ENCODE measurements around the gene ARHGAP26.

Gene ARHGAP26

DNA sequence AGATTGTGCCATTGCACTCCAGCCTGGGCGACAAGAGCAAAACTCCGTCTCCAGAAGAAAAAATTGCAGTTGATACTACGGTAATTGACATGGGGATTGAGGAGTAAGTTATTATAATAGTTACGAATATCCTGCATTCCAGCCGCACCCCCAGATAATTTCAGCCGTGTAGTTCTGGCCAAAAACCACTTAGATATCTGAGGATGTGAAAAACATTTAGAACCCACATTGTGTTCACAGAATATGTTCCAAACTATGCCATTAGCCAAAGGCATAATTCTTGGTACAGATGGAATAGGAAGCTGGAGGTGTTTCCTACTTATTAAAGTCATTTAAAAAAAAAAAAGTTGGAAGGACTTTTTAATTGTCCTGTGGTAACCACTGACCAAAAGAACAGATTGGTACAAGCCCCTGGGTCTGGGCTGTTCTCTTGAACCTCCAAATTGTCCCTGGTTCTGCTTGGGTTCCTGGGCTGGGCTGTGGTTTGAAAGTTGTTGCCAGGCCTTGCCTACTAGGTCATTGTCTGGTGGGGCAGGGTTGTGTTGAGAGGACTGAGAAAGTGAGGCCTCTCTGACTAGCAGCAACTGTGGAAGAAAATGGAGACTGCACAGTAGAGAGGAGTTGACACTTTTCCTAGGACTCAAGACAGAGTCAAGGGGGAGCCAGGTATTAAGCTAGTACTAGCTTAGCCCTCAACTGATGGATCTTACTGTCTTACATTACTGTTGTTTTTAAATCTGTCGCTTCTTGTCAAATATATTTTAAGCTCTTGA lies 434.5 kb downstream of the ARHGAP26 start:
- Histone ChIP-seq H3K4me3 (ENCODE audit: insufficient read length, low read depth) (no peak overlapping the region), H3K27me3 (ENCODE audit: insufficient read depth, insufficient read length) (no peaks in the 10 kb centered on the region), H3K36me3 (ENCODE audit: insufficient read depth, insufficient read length, low read length) (no peaks in the 10 kb centered on the region), H3K4me1 (ENCODE audit: insufficient read depth, insufficient read length) (peaks cover 2% of the 10 kb centered on the region), H3K9me3 (ENCODE audit: insufficient read depth, low read length) (no peaks in the 10 kb centered on the region), H3K9ac (ENCODE audit: insufficient read length, low read depth) (no peak overlapping the region)
- TF ChIP-seq SUZ12 (IDR thresholded peaks at IDR 0.05; ENCODE audit: extremely low read depth, insufficient read depth, insufficient read length) (no peak), YY1 (IDR thresholded peaks at IDR 0.05; ENCODE audit: insufficient read depth, insufficient read length) (no peak), ZNF274 (IDR thresholded peaks at IDR 0.05; ENCODE audit: low read depth, low read length) (no peak)
- no peak for DNase-seq (ENCODE audit: low read depth, low spot score)

DNA sequence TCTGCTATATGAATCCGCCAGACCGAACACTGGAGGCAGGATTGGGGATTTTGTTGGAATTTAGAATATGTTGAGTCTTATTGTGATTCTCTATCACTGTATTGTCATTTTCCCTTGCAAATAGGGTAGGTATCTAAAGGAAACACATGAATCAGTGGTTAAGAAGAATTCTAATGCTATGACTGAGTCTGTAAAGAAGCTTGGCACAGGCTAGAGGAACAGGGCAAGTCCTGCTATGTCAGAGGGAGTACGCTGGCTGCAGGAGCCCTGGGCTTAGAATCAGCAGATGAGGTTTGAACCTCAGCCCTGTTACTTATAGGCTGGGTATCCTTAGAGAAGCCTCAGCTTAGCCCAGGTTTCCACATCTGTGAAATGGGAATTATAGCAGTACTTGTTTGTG lies 435.2 kb downstream of the ARHGAP26 start:
- no peak for DNase-seq (ENCODE audit: low read depth, low spot score)
- Histone ChIP-seq H3K9me3 (ENCODE audit: insufficient read depth, low read length) (no peaks in the 10 kb centered on the region), H3K4me3 (ENCODE audit: insufficient read length, low read depth) (no peak overlapping the region), H3K9ac (ENCODE audit: insufficient read length, low read depth) (no peak overlapping the region), H3K27me3 (ENCODE audit: insufficient read depth, insufficient read length) (no peaks in the 10 kb centered on the region), H3K36me3 (ENCODE audit: insufficient read depth, insufficient read length, low read length) (no peaks in the 10 kb centered on the region), H3K4me1 (ENCODE audit: insufficient read depth, insufficient read length) (peaks cover 2% of the 10 kb centered on the region)
- no peak for TF ChIP-seq ZNF274 (IDR thresholded peaks at IDR 0.05; ENCODE audit: low read depth, low read length)

- Histone ChIP-seq H3K27me3 (ENCODE audit: insufficient read depth, insufficient read length) (no peaks in the 10 kb centered on the region), H3K9ac (ENCODE audit: insufficient read length, low read depth) (no peak overlapping the region), H3K4me1 (ENCODE audit: insufficient read depth, insufficient read length) (peaks cover 2% of the 10 kb centered on the region), H3K36me3 (ENCODE audit: insufficient read depth, insufficient read length, low read length) (no peaks in the 10 kb centered on the region), H3K4me3 (ENCODE audit: insufficient read length, low read depth) (no peak overlapping the region), H3K9me3 (ENCODE audit: insufficient read depth, low read length) (no peaks in the 10 kb centered on the region)
- DNase-seq (ENCODE audit: low read depth, low spot score): no peak
- no peak for TF ChIP-seq ZNF274 (IDR thresholded peaks at IDR 0.05; ENCODE audit: low read depth, low read length)
- TF ChIP-seq SUZ12 (IDR thresholded peaks at IDR 0.05; ENCODE audit: extremely low read depth, insufficient read depth, insufficient read length): no peak
- TF ChIP-seq YY1 (IDR thresholded peaks at IDR 0.05; ENCODE audit: insufficient read depth, insufficient read length): no peak
Observed at GRCh38 chr5:143205883-143206195, 435.7 kb downstream of the ARHGAP26 start.

- no peak overlapping the region for H3K4me3 ChIP-seq (ENCODE audit: insufficient read length, low read depth)
- TF ChIP-seq SUZ12 (IDR thresholded peaks at IDR 0.05; ENCODE audit: extremely low read depth, insufficient read depth, insufficient read length) (no peak), YY1 (IDR thresholded peaks at IDR 0.05; ENCODE audit: insufficient read depth, insufficient read length) (no peak), ZNF274 (IDR thresholded peaks at IDR 0.05; ENCODE audit: low read depth, low read length) (no peak)
- H3K27me3 ChIP-seq (ENCODE audit: insufficient read depth, insufficient read length): no peaks in the 10 kb centered on the region
- no peaks in the 10 kb centered on the region for H3K36me3 ChIP-seq (ENCODE audit: insufficient read depth, insufficient read length, low read length)
- no peak for DNase-seq (ENCODE audit: low read depth, low spot score)
- H3K9me3 ChIP-seq (ENCODE audit: insufficient read depth, low read length): no peaks in the 10 kb centered on the region
- H3K9ac ChIP-seq (ENCODE audit: insufficient read length, low read depth): no peak overlapping the region
- peaks cover 2% of the 10 kb centered on the region for H3K4me1 ChIP-seq (ENCODE audit: insufficient read depth, insufficient read length)
Observed at GRCh38 chr5:143206196-143207053, 436.2 kb downstream of the ARHGAP26 start.

DNA sequence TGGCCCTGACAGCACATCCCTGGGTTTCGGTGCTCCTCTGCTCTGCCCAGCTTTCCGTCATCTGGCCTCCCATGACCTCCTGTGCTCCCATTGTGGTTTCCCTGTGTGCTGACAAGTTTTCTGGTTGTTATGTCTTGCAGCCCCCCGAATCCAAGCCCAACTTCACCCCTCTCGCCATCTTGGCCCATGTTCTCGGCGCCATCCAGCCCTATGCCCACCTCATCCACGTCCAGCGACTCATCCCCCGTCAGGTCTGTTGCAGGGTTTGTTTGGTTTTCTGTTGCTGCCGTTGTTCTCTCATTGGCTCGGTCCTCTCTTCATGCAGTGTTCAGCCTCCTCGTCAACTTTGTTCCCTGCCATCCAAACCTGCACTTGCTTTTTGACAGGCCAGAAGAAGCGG lies 436.9 kb downstream of the ARHGAP26 start:
- TF ChIP-seq YY1 (IDR thresholded peaks at IDR 0.05; ENCODE audit: insufficient read depth, insufficient read length): no peak
- TF ChIP-seq ZNF274 (IDR thresholded peaks at IDR 0.05; ENCODE audit: low read depth, low read length): no peak
- TF ChIP-seq SUZ12 (IDR thresholded peaks at IDR 0.05; ENCODE audit: extremely low read depth, insufficient read depth, insufficient read length): no peak
- no peaks in the 10 kb centered on the region for H3K27me3 ChIP-seq (ENCODE audit: insufficient read depth, insufficient read length)
- H3K36me3 ChIP-seq (ENCODE audit: insufficient read depth, insufficient read length, low read length): no peaks in the 10 kb centered on the region
- peaks cover 2% of the 10 kb centered on the region for H3K4me1 ChIP-seq (ENCODE audit: insufficient read depth, insufficient read length)
- H3K9me3 ChIP-seq (ENCODE audit: insufficient read depth, low read length): no peaks in the 10 kb centered on the region
- no peak for DNase-seq (ENCODE audit: low read depth, low spot score)
- no peak overlapping the region for H3K9ac ChIP-seq (ENCODE audit: insufficient read length, low read depth)
- H3K4me3 ChIP-seq (ENCODE audit: insufficient read length, low read depth): no peak overlapping the region

DNA sequence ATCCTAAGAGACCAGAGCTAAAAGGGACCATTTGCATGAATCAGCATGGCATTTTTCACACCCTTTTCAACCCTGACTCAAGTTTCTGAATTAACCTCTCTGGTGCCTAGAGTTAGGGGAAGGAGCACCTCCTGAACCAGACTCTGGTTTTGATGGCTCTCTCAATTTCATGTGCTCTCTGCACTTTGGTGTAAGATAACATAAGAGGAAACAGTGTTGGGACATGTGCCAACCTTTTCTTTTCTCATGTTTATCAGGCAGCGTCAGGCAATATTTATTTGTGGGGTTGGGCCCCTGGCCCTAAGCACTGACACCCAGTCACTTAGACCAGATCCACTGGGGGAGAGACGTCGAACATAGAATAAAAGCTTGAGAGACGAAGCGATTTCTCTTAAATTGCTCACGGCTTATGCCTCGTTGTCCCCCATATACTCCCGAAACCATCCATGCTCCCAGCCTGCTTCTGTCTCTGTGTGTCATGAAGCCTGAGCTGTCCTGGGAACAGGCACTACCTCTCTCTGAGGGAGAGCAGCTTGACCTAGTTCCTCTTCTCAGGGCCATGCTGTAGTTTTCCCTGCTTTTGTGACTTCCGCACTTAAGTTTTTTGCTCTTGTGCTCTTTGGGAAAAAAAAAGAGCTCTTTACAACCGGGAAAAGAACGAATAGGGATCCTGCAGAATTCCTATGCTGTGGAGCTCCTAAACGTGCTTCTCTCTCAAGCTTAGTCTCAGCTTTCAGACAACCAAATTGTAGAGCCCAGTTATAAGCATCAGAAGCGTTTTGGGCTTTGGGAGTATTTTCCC lies 437.6 kb downstream of the ARHGAP26 start:
- Histone ChIP-seq H3K9me3 (ENCODE audit: insufficient read depth, low read length) (no peaks in the 10 kb centered on the region), H3K4me3 (ENCODE audit: insufficient read length, low read depth) (no peak overlapping the region), H3K36me3 (ENCODE audit: insufficient read depth, insufficient read length, low read length) (no peaks in the 10 kb centered on the region), H3K27me3 (ENCODE audit: insufficient read depth, insufficient read length) (no peaks in the 10 kb centered on the region), H3K9ac (ENCODE audit: insufficient read length, low read depth) (no peak overlapping the region), H3K4me1 (ENCODE audit: insufficient read depth, insufficient read length) (peaks cover 2% of the 10 kb centered on the region)
- no peak for DNase-seq (ENCODE audit: low read depth, low spot score)
- TF ChIP-seq ZNF274 (IDR thresholded peaks at IDR 0.05; ENCODE audit: low read depth, low read length): no peak
- no peak for TF ChIP-seq YY1 (IDR thresholded peaks at IDR 0.05; ENCODE audit: insufficient read depth, insufficient read length)

- Histone ChIP-seq H3K36me3 (ENCODE audit: insufficient read depth, insufficient read length, low read length) (no peaks in the 10 kb centered on the region), H3K27me3 (ENCODE audit: insufficient read depth, insufficient read length) (no peaks in the 10 kb centered on the region), H3K9me3 (ENCODE audit: insufficient read depth, low read length) (no peaks in the 10 kb centered on the region), H3K4me3 (ENCODE audit: insufficient read length, low read depth) (no peak overlapping the region), H3K4me1 (ENCODE audit: insufficient read depth, insufficient read length) (peaks cover 4% of the 10 kb centered on the region), H3K9ac (ENCODE audit: insufficient read length, low read depth) (no peak overlapping the region)
- no peak for TF ChIP-seq ZNF274 (IDR thresholded peaks at IDR 0.05; ENCODE audit: low read depth, low read length)
- no peak for DNase-seq (ENCODE audit: low read depth, low spot score)
Observed at GRCh38 chr5:143208365-143208641, 438.1 kb downstream of the ARHGAP26 start.

Measured in NT2/D1 (cell line).